Measurements from ENCODE around the gene MSL1.

DNA sequence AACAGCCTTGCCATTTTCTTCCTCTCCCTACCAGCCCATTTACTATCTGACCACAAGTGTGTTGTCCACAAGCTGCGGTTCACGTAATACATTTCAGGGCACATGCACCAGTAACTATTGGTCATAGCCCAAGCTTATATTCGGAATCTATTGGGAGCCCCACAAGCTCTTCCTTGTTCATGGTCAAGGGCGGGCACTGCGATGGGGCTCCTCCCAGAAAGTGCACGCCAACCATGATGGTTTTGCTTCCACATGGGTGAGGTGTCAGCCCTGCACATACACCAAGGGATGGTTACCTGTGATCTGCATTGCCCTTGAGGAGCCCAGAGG is 46.9 kb upstream of the MSL1 start:
- TF ChIP-seq CTCF (IDR thresholded peaks at IDR 0.05; ENCODE audit: insufficient read depth, low read length, poor library complexity, severe bottlenecking) (no peak), EZH2phosphoT487 (conservative IDR thresholded peaks at IDR 0.05; ENCODE audit: low read length) (no peak)

Data from SU-DHL-6 (cell line).